ENCODE data around the gene ATP8B1. TPM values are rescaled to one million over a fixed set of nuclear protein-coding genes. Genes with fewer than 3 reads are reported as not detected.

Gene ATP8B1
- total RNA-seq, 1 experiment from 2014 or later = 15.9 TPM

DNA sequence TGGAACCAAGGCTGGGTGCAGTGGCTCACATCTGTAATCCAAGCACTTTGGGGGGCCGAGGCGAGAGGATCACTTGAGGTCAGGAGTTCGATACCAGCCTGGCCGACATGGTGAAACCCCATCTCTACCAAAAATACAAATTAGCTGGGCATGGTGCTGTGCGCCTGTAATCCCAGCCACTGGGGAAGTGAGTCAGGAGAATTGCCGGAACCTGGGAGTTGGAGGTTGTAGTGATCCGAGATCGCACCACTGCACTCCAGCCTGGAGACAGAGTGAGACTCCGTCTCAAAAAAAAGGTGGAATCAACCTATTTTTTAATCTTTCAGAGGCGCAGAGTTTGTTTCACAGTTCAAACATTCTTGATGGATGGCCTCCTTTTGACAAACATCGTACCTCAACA lies 24.5 kb upstream of the ATP8B1 start:
- H3K9me3 ChIP-seq (ENCODE audit: control insufficient read depth in 1 of 2, insufficient read depth in 1 of 2, low read depth in 1 of 2, low read length in 2 of 2) = no peaks in the 10 kb centered on the region
- ChIA-PET CTCF (no interaction called here), RAD21 (ENCODE audit: low non-redundant PET in 1 of 2, low total read pairs in 2 of 2, uncharacterized antibody in 2 of 2, unreplicated experiment in 2 of 2) (no interaction called here), POLR2A (interaction anchor here (1.0 kb wide), 1 partner anchor 10 kb away, joined by 3 read pairs; no protein-coding TSS in a partner anchor)
- BruUV-seq (replicated peaks) = no TSS peak
- no peak overlapping the region for H3K9ac ChIP-seq (ENCODE audit: low read length)
- H3K27ac ChIP-seq (ENCODE audit: low read depth, low read length) = no peak overlapping the region
- H3K4me1 ChIP-seq (ENCODE audit: control insufficient read depth in 1 of 2, insufficient read depth in 2 of 2, low read length in 2 of 2) = no peaks in the 10 kb centered on the region
- no peaks in the 10 kb centered on the region for H4K20me1 ChIP-seq (ENCODE audit: insufficient read depth)
- H3K27me3 ChIP-seq (ENCODE audit: insufficient read depth, low read length) = no peaks in the 10 kb centered on the region
- no peak for DNase-seq (ENCODE audit: low read depth, low spot score)
- H2AFZ ChIP-seq (ENCODE audit: low read depth, low read length, poor library complexity, severe bottlenecking) = no peak overlapping the region
- no peak for ATAC-seq
- no peaks in the 10 kb centered on the region for H3K79me2 ChIP-seq (ENCODE audit: insufficient read depth, low read length)
- intact Hi-C loops (cut with micrococcal nuclease) = no loop called here
- TF ChIP-seq ZFX (IDR thresholded peaks at IDR 0.05) (no peak), RAD21 (IDR thresholded peaks at IDR 0.05; ENCODE audit: low read depth) (no peak), EZH2phosphoT487 (IDR thresholded peaks at IDR 0.05; ENCODE audit: borderline replicate concordance) (no peak), CEBPB (IDR thresholded peaks at IDR 0.05; ENCODE audit: low read depth) (no peak), ZNF274 (IDR thresholded peaks at IDR 0.05; ENCODE audit: low read depth, low read length) (no peak), JUND (IDR thresholded peaks at IDR 0.05) (no peak), YY1 (IDR thresholded peaks at IDR 0.05; ENCODE audit: extremely low read depth, insufficient replicate concordance, low read depth, low read length) (no peak), CBX3 (IDR thresholded peaks at IDR 0.05; ENCODE audit: low read depth) (no peak), SP1 (IDR thresholded peaks at IDR 0.05; ENCODE audit: low read depth) (no peak), EZH2 (IDR thresholded peaks at IDR 0.05) (no peak), POLR2A (IDR thresholded peaks at IDR 0.05; ENCODE audit: borderline replicate concordance, extremely low read depth, insufficient read depth, insufficient read length) (no peak), EGR1 (IDR thresholded peaks at IDR 0.05; ENCODE audit: low read depth) (no peak), POLR2AphosphoS5 (IDR thresholded peaks at IDR 0.05; ENCODE audit: low read depth, low read length) (no peak), SRF (IDR thresholded peaks at IDR 0.05; ENCODE audit: low read depth) (no peak), TCF7L2 (IDR thresholded peaks at IDR 0.05; ENCODE audit: borderline replicate concordance, extremely low read depth, insufficient read depth, insufficient read length) (no peak)
- TF ChIP-seq, protein P1, sequence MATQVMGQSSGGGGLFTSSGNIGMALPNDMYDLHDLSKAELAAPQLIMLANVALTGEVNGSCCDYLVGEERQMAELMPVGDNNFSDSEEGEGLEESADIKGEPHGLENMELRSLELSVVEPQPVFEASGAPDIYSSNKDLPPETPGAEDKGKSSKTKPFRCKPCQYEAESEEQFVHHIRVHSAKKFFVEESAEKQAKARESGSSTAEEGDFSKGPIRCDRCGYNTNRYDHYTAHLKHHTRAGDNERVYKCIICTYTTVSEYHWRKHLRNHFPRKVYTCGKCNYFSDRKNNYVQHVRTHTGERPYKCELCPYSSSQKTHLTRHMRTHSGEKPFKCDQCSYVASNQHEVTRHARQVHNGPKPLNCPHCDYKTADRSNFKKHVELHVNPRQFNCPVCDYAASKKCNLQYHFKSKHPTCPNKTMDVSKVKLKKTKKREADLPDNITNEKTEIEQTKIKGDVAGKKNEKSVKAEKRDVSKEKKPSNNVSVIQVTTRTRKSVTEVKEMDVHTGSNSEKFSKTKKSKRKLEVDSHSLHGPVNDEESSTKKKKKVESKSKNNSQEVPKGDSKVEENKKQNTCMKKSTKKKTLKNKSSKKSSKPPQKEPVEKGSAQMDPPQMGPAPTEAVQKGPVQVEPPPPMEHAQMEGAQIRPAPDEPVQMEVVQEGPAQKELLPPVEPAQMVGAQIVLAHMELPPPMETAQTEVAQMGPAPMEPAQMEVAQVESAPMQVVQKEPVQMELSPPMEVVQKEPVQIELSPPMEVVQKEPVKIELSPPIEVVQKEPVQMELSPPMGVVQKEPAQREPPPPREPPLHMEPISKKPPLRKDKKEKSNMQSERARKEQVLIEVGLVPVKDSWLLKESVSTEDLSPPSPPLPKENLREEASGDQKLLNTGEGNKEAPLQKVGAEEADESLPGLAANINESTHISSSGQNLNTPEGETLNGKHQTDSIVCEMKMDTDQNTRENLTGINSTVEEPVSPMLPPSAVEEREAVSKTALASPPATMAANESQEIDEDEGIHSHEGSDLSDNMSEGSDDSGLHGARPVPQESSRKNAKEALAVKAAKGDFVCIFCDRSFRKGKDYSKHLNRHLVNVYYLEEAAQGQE (IDR thresholded peaks at IDR 0.05; ENCODE audit: low read depth) = no peak
- TF ChIP-seq, protein P2, sequence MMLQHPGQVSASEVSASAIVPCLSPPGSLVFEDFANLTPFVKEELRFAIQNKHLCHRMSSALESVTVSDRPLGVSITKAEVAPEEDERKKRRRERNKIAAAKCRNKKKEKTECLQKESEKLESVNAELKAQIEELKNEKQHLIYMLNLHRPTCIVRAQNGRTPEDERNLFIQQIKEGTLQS (IDR thresholded peaks at IDR 0.05) = no peak
- TF ChIP-seq, protein P3, sequence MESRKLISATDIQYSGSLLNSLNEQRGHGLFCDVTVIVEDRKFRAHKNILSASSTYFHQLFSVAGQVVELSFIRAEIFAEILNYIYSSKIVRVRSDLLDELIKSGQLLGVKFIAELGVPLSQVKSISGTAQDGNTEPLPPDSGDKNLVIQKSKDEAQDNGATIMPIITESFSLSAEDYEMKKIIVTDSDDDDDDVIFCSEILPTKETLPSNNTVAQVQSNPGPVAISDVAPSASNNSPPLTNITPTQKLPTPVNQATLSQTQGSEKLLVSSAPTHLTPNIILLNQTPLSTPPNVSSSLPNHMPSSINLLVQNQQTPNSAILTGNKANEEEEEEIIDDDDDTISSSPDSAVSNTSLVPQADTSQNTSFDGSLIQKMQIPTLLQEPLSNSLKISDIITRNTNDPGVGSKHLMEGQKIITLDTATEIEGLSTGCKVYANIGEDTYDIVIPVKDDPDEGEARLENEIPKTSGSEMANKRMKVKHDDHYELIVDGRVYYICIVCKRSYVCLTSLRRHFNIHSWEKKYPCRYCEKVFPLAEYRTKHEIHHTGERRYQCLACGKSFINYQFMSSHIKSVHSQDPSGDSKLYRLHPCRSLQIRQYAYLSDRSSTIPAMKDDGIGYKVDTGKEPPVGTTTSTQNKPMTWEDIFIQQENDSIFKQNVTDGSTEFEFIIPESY (IDR thresholded peaks at IDR 0.05; ENCODE audit: extremely low read depth, insufficient replicate concordance, low read length) = no peak
- H3K4me3 ChIP-seq (replicated peaks in 1 of 2; ENCODE audit: low read depth in 1 of 2, low read length in 2 of 2) = no peak overlapping the region
- H3K9me2 ChIP-seq (ENCODE audit: insufficient read depth) = no peaks in the 10 kb centered on the region
- H3K36me3 ChIP-seq (ENCODE audit: control insufficient read depth in 1 of 2, insufficient read depth in 2 of 2, low read length in 2 of 2) = no peaks in the 10 kb centered on the region
- H3K4me2 ChIP-seq (ENCODE audit: low read length) = no peak overlapping the region

All from HCT116 (cell line).